Activated T-cell treated with anti-CD3 and anti-CD28 coated beads, Interleukin-2, amount 50 U/mL, for 72 hours (primary cell): ENCODE results near the gene CDCA4. TPM values are rescaled to one million over a fixed set of nuclear protein-coding genes. Genes with fewer than 3 reads are reported as not detected.

Experiments used
- ATAC-seq, 2 donors: fragments of 150-1000 bp; cut with Tn5 transposase; replicated peaks in 1 of 2; 2 replicates each; pipeline ENCODE4 v1.10.0; 2021; ENCODE audit warnings: moderate library complexity in 2 of 2, mild to moderate bottlenecking in 1 of 2
- DNase-seq, 2 donors: peaks; one replicate each; pipeline ENCODE4 v3.0.0; 2021 to 2022; ENCODE audit warnings: mixed read lengths in 1 of 2
- H3K27ac Mint-ChIP-seq: one replicate; pipeline ENCODE4 v1.8.0; 2022; ENCODE audit warnings: mild to moderate bottlenecking, moderate library complexity, mixed read lengths
- H3K27me3 Mint-ChIP-seq: one replicate; pipeline ENCODE4 v1.8.0; 2022; ENCODE audit warnings: low read depth, mixed read lengths
- H3K36me3 Mint-ChIP-seq, 2 donors: one replicate each; pipeline ENCODE4 v1.8.0; 2022; ENCODE audit warnings: mixed read lengths in 2 of 2, mild to moderate bottlenecking in 1 of 2; ENCODE audit not compliant: insufficient read depth in 2 of 2
- H3K4me1 Mint-ChIP-seq: one replicate; pipeline ENCODE4 v1.8.0; 2022; ENCODE audit warnings: low read depth, mixed read lengths
- H3K4me3 Mint-ChIP-seq, 2 donors: one replicate each; pipeline ENCODE4 v1.8.0; 2022; ENCODE audit warnings: mild to moderate bottlenecking in 2 of 2, mixed read lengths in 2 of 2, moderate library complexity in 2 of 2
- H3K9me3 Mint-ChIP-seq, 2 donors: one replicate each; pipeline ENCODE4 v1.8.0; 2022; ENCODE audit warnings: mixed read lengths in 2 of 2
- total RNA-seq, 2 donors: library from RNA; stranded (reverse); gene quantifications; one replicate each; pipeline ENCODE4 v1.2.3, GENCODE V29; 2022

Gene CDCA4
- total RNA-seq, 2 donors from 2014 or later, result 56.8 to 57.5 TPM

- Mint-ChIP-seq H3K27ac (peak overlapping the region; percentile 51), H3K9me3 (peaks cover 0 to 3% of the 10 kb centered on the region in 2 donors), H3K4me1 (peaks cover 64% of the 10 kb centered on the region), H3K27me3 (no peaks in the 10 kb centered on the region), H3K4me3 (peak overlapping the region in 1 of 2 donors; percentile 59), H3K36me3 (peaks cover 7% of the 10 kb centered on the region in 2 donors)
- no peak for DNase-seq
- no peak for ATAC-seq
Measured at GRCh38 chr14:105023791-105024480, 3.1 kb upstream of the CDCA4 start.

- no peak for DNase-seq
- peaks cover 0 to 3% of the 10 kb centered on the region in 2 donors for H3K9me3 Mint-ChIP-seq
- ATAC-seq, result no peak
- H3K36me3 Mint-ChIP-seq, result peaks cover 8 to 10% of the 10 kb centered on the region in 2 donors
- H3K27ac Mint-ChIP-seq, result peak overlapping the region; percentile 55
- peak overlapping the region in 1 of 2 donors; percentile 98 for H3K4me3 Mint-ChIP-seq
- H3K4me1 Mint-ChIP-seq, result peaks cover 72% of the 10 kb centered on the region
- H3K27me3 Mint-ChIP-seq, result no peaks in the 10 kb centered on the region
Measured at GRCh38 chr14:105023144-105023543, 2.3 kb upstream of the CDCA4 start.

- ATAC-seq (no peak), DNase-seq (no peak)
- Mint-ChIP-seq H3K4me3 (peak overlapping the region; percentile 98), H3K27ac (peak overlapping the region; percentile 61), H3K27me3 (no peaks in the 10 kb centered on the region), H3K9me3 (peaks cover 0 to 3% of the 10 kb centered on the region in 2 donors), H3K36me3 (peaks cover 8 to 11% of the 10 kb centered on the region in 2 donors), H3K4me1 (peaks cover 81% of the 10 kb centered on the region)
Measured at GRCh38 chr14:105022276-105022670, 1.4 kb upstream of the CDCA4 start.

GRCh38 chr14:105021656-105022275 is 883 bp upstream of the CDCA4 start:
- Mint-ChIP-seq H3K27me3 (no peaks in the 10 kb centered on the region), H3K4me1 (peaks cover 81% of the 10 kb centered on the region), H3K27ac (peak overlapping the region; percentile 61), H3K4me3 (peak overlapping the region; percentile 98), H3K9me3 (peaks cover 0 to 3% of the 10 kb centered on the region in 2 donors), H3K36me3 (peaks cover 8 to 10% of the 10 kb centered on the region in 2 donors)
- ATAC-seq (no peak), DNase-seq (peak; percentile 25 to 40)

GRCh38 chr14:105019861-105020814 is 745 bp downstream of the CDCA4 start:
- Mint-ChIP-seq H3K27me3 (no peaks in the 10 kb centered on the region), H3K4me1 (peaks cover 81% of the 10 kb centered on the region), H3K36me3 (peaks cover 6 to 19% of the 10 kb centered on the region in 2 donors), H3K4me3 (peak overlapping the region; percentile 91 to 97), H3K9me3 (no peaks in the 10 kb centered on the region), H3K27ac (peak overlapping the region; percentile 87)
- ATAC-seq (peak; percentile 13 to 23), DNase-seq (peak; percentile 65 to 69)

- H3K9me3 Mint-ChIP-seq, result no peaks in the 10 kb centered on the region
- peaks cover 6 to 23% of the 10 kb centered on the region in 2 donors for H3K36me3 Mint-ChIP-seq
- DNase-seq (no peak), ATAC-seq (no peak)
- peak overlapping the region; percentile 91 to 97 for H3K4me3 Mint-ChIP-seq
- H3K27ac Mint-ChIP-seq, result peak overlapping the region; percentile 63
- peaks cover 75% of the 10 kb centered on the region for H3K4me1 Mint-ChIP-seq
- H3K27me3 Mint-ChIP-seq, result no peaks in the 10 kb centered on the region
Measured at GRCh38 chr14:105018414-105018813, 2.5 kb downstream of the CDCA4 start.

- H3K27me3 Mint-ChIP-seq, result no peaks in the 10 kb centered on the region
- peak overlapping the region; percentile 54 to 91 for H3K4me3 Mint-ChIP-seq
- H3K27ac Mint-ChIP-seq, result peak overlapping the region; percentile 81
- H3K36me3 Mint-ChIP-seq, result peaks cover 4 to 25% of the 10 kb centered on the region in 2 donors
- ATAC-seq (no peak), DNase-seq (no peak)
- peaks cover 56% of the 10 kb centered on the region for H3K4me1 Mint-ChIP-seq
- no peaks in the 10 kb centered on the region for H3K9me3 Mint-ChIP-seq
Measured at GRCh38 chr14:105015905-105016304, 5.0 kb downstream of the CDCA4 start.

GRCh38 chr14:105015242-105015641 is 5.6 kb downstream of the CDCA4 start:
- DNase-seq, result no peak
- H3K27ac Mint-ChIP-seq, result peak overlapping the region; percentile 11
- peaks cover 56% of the 10 kb centered on the region for H3K4me1 Mint-ChIP-seq
- H3K36me3 Mint-ChIP-seq, result peaks cover 4 to 25% of the 10 kb centered on the region in 2 donors
- ATAC-seq, result no peak
- no peaks in the 10 kb centered on the region for H3K9me3 Mint-ChIP-seq
- peak overlapping the region; percentile 54 to 91 for H3K4me3 Mint-ChIP-seq
- no peaks in the 10 kb centered on the region for H3K27me3 Mint-ChIP-seq

GRCh38 chr14:105014631-105015030 is 6.3 kb downstream of the CDCA4 start:
- peaks cover 4 to 25% of the 10 kb centered on the region in 2 donors for H3K36me3 Mint-ChIP-seq
- no peaks in the 10 kb centered on the region for H3K9me3 Mint-ChIP-seq
- no peak for ATAC-seq
- H3K4me3 Mint-ChIP-seq, result peak overlapping the region in 1 of 2 donors; percentile 54
- H3K27ac Mint-ChIP-seq, result peak overlapping the region; percentile 85
- no peaks in the 10 kb centered on the region for H3K27me3 Mint-ChIP-seq
- peaks cover 52% of the 10 kb centered on the region for H3K4me1 Mint-ChIP-seq
- DNase-seq, result no peak

- H3K4me3 Mint-ChIP-seq, result peak overlapping the region in 1 of 2 donors; percentile 54
- peaks cover 46% of the 10 kb centered on the region for H3K4me1 Mint-ChIP-seq
- H3K9me3 Mint-ChIP-seq, result no peaks in the 10 kb centered on the region
- peaks cover 4 to 22% of the 10 kb centered on the region in 2 donors for H3K36me3 Mint-ChIP-seq
- peak overlapping the region; percentile 85 for H3K27ac Mint-ChIP-seq
- DNase-seq (no peak), ATAC-seq (no peak)
- H3K27me3 Mint-ChIP-seq, result no peaks in the 10 kb centered on the region
Measured at GRCh38 chr14:105014032-105014431, 6.9 kb downstream of the CDCA4 start.

- H3K4me3 Mint-ChIP-seq, result no peak overlapping the region
Measured at GRCh38 chr14:105013150-105013785, 7.6 kb downstream of the CDCA4 start.

GRCh38 chr14:105012171-105012985 is 8.5 kb downstream of the CDCA4 start:
- Mint-ChIP-seq H3K27ac (no peak overlapping the region), H3K4me3 (no peak overlapping the region), H3K9me3 (no peaks in the 10 kb centered on the region), H3K4me1 (peaks cover 30% of the 10 kb centered on the region), H3K27me3 (no peaks in the 10 kb centered on the region), H3K36me3 (peaks cover 2 to 18% of the 10 kb centered on the region in 2 donors)
- ATAC-seq (no peak), DNase-seq (no peak)

More at GRCh38 chr14:105013150-105013785, 7.6 kb downstream of the CDCA4 start:
- H3K4me1 Mint-ChIP-seq, result peaks cover 39% of the 10 kb centered on the region
- H3K36me3 Mint-ChIP-seq, result peaks cover 2 to 19% of the 10 kb centered on the region in 2 donors
- no peak for ATAC-seq
- DNase-seq, result no peak
- H3K27me3 Mint-ChIP-seq, result no peaks in the 10 kb centered on the region
- peak overlapping the region; percentile 54 for H3K27ac Mint-ChIP-seq
- no peaks in the 10 kb centered on the region for H3K9me3 Mint-ChIP-seq
